Sigmoid colon (tissue), 7 donors: ENCODE measurements around the gene LAIR2. TPM values are rescaled to one million over a fixed set of nuclear protein-coding genes. Genes with fewer than 3 reads are reported as not detected.

Experiments used
- DNase-seq: peaks from one replicate; pipeline ENCODE4 v3.0.0-alpha.2; 2019
- H3K27ac ChIP-seq, 4 donors: fragments of 200-600 bp; sonication (generic); one replicate each; pipeline ENCODE4 v1.5.1; 2016 to 2019; ENCODE audit warnings: mild to moderate bottlenecking in 1 of 4
- H3K27me3 ChIP-seq, 3 donors: fragments of 200-600 bp; sonication (generic); one replicate each; pipeline ENCODE4 v1.5.1; 2019; ENCODE audit warnings: mild to moderate bottlenecking in 1 of 3
- H3K36me3 ChIP-seq, 4 donors: fragments of 200-600 bp; sonication (generic); one replicate each; pipeline ENCODE4 v1.5.1; 2016 to 2019
- H3K4me1 ChIP-seq, 4 donors: fragments of 200-600 bp; sonication (generic); one replicate each; pipeline ENCODE4 v1.5.1; 2017 to 2019
- H3K4me3 ChIP-seq, 4 donors: fragments of 200-600 bp; sonication (generic); one replicate each; pipeline ENCODE4 v1.5.1; 2017 to 2019; ENCODE audit warnings: mild to moderate bottlenecking in 2 of 4, moderate library complexity in 1 of 4
- H3K9me3 ChIP-seq, 4 donors: fragments of 200-600 bp in 3 of 4; sonication (generic) in 3 of 4; one replicate each; pipeline versions ENCODE4 v1.5.1 to v1.6.1; 2013 to 2019
- CTCF ChIP-seq, 4 experiments: fragments of 450-650 bp in 3 of 4; fragments of 200-600 bp in 1 of 4; IDR thresholded peaks; one replicate each; pipeline ENCODE4 v1.5.1; 2016 to 2019; ENCODE audit warnings: antibody characterized with exemption in 4 of 4, mild to moderate bottlenecking in 3 of 4, moderate library complexity in 2 of 4
- EP300 ChIP-seq, 4 donors: sonication (generic); formaldehyde crosslinking; IDR thresholded peaks; one replicate each; pipeline ENCODE4 v1.6.1; 2017; ENCODE audit warnings: antibody characterized with exemption in 4 of 4
- POLR2A ChIP-seq, 2 donors: fragments of 450-650 bp; IDR thresholded peaks; one replicate each; pipeline ENCODE4 v1.6.1; 2016; ENCODE audit warnings: antibody characterized with exemption in 2 of 2, mild to moderate bottlenecking in 2 of 2, moderate library complexity in 2 of 2
- POLR2AphosphoS5 ChIP-seq, 4 donors: sonication (generic); formaldehyde crosslinking; IDR thresholded peaks; one replicate each; pipeline ENCODE4 v1.6.1; 2017; ENCODE audit warnings: antibody characterized with exemption in 4 of 4
- WGBS, 2 donors: extraction: QIAGEN DNeasy Blood & Tissue Kit; methylation state at CpG; one replicate each; pipeline ENCODE4 v1.1.7; 2013; 5-methylcytosine and 5-hydroxymethylcytosine counted together
- intact Hi-C: fragments of 100-400 bp; cut with DNase I; formaldehyde crosslinking; loops from one replicate; pipeline ENCODE4 v1.15.1; 2023
- polyA plus RNA-seq, 3 donors: library from polyadenylated mRNA; stranded (reverse); fragments of 200-250 nt; gene quantifications; one replicate each; pipeline ENCODE4 v1.2.3, GENCODE V29; 2013
- small RNA-seq, 3 donors: library from RNA; depleted of rRNA; stranded (forward); fragments of <200 nt; gene quantifications; one replicate each; pipeline ENCODE3, GENCODE V24; 2016
- total RNA-seq, 4 donors: library from RNA; depleted of rRNA; stranded (reverse); fragments of >200 nt; gene quantifications; one replicate each; pipeline ENCODE4 v1.1.0, GENCODE V29; 2016
- donor health status: healthy with polysubstance abuse.
- donor health status: Bipolar disorder and iron deficiency.
- donor health status: healthy.

The LAIR2 gene
- total and polyA plus RNA-seq, 7 donors = 1.9 TPM; not detected in 6

GRCh38 chr19:54554896-54555295 lies 52.3 kb downstream of the LAIR2 start:
- no peak overlapping the region for H3K27ac ChIP-seq
- WGBS, 2 donors = 81 to 90% methylated on average over 16 of the region's 16 CpGs
- DNase-seq = no peak
- TF ChIP-seq CTCF (IDR thresholded peaks at IDR 0.05) (no peak), POLR2AphosphoS5 (IDR thresholded peaks at IDR 0.05) (no peak), EP300 (IDR thresholded peaks at IDR 0.05) (no peak), POLR2A (IDR thresholded peaks at IDR 0.05) (no peak)
- intact Hi-C loops = no loop called here
- peaks cover 0 to 6% (median 0%) of the 10 kb centered on the region in 3 donors for H3K27me3 ChIP-seq
- no peaks in the 10 kb centered on the region for H3K4me1 ChIP-seq
- no peak overlapping the region for H3K4me3 ChIP-seq
- H3K9me3 ChIP-seq = no peaks in the 10 kb centered on the region
- no peaks in the 10 kb centered on the region for H3K36me3 ChIP-seq

- DNase-seq = no peak
- WGBS, 2 donors = 68 to 84% methylated on average over 1 of the region's 1 CpG
- intact Hi-C loops = no loop called here
- Histone ChIP-seq H3K36me3 (no peaks in the 10 kb centered on the region), H3K4me3 (no peak overlapping the region), H3K27me3 (peaks cover 0 to 6% (median 0%) of the 10 kb centered on the region in 3 donors), H3K27ac (no peak overlapping the region), H3K9me3 (no peaks in the 10 kb centered on the region), H3K4me1 (no peaks in the 10 kb centered on the region)
- TF ChIP-seq POLR2AphosphoS5 (IDR thresholded peaks at IDR 0.05) = no peak
- TF ChIP-seq CTCF (IDR thresholded peaks at IDR 0.05) = no peak
- TF ChIP-seq POLR2A (IDR thresholded peaks at IDR 0.05) = no peak
- TF ChIP-seq EP300 (IDR thresholded peaks at IDR 0.05) = no peak
Observed at GRCh38 chr19:54556194-54556593, 53.6 kb downstream of the LAIR2 start.

GRCh38 chr19:54558339-54558738 lies 55.7 kb downstream of the LAIR2 start:
- no peak for TF ChIP-seq POLR2A (IDR thresholded peaks at IDR 0.05)
- TF ChIP-seq POLR2AphosphoS5 (IDR thresholded peaks at IDR 0.05) = no peak
- TF ChIP-seq CTCF (IDR thresholded peaks at IDR 0.05) = no peak
- no peak for TF ChIP-seq EP300 (IDR thresholded peaks at IDR 0.05)
- peaks cover 0 to 6% (median 0%) of the 10 kb centered on the region in 3 donors for H3K27me3 ChIP-seq
- no peaks in the 10 kb centered on the region for H3K4me1 ChIP-seq
- intact Hi-C loops = no loop called here
- no peaks in the 10 kb centered on the region for H3K9me3 ChIP-seq
- no peak for DNase-seq
- H3K27ac ChIP-seq = no peak overlapping the region
- H3K36me3 ChIP-seq = no peaks in the 10 kb centered on the region
- 38 to 52% methylated on average over 3 of the region's 3 CpGs for WGBS, 2 donors
- no peak overlapping the region for H3K4me3 ChIP-seq

Small RNAs within 50 kb of the gene (small RNA-seq; reads per million reads assigned to genes)
- gene AC245036.2 = 0 reads per million in 3 donors

Other genes starting within 250 kb of the LAIR2 start
- 10 to 100 TPM in 3 of 4 donors, 1 to 10 TPM in 1; 8.4 to 23.5 (median 11.7) TPM for gene LILRB5, start 245.6 kb upstream of the LAIR2 start, total RNA-seq
- 10 to 100 TPM in 1 of 3 donors, 1 to 10 TPM in 2; 2.2 to 27.0 (median 4.2) TPM for gene LILRB5, start 245.6 kb upstream of the LAIR2 start, polyA plus RNA-seq
- gene LILRB2, start 221.7 kb upstream of the LAIR2 start, total RNA-seq = 1 to 10 TPM; 2.5 to 5.0 (median 3.5) TPM
- 1 to 10 TPM; 2.4 to 5.9 (median 5.5) TPM for gene LILRB2, start 221.7 kb upstream of the LAIR2 start, polyA plus RNA-seq
- 1 to 10 TPM in 3 of 4 donors, not detected in 1; 2.0 to 6.7 (median 2.5) TPM for gene LILRA5, start 189.7 kb upstream of the LAIR2 start, total RNA-seq
- gene LILRA5, start 189.7 kb upstream of the LAIR2 start, polyA plus RNA-seq = 10 to 100 TPM in 1 of 3 donors, 1 to 10 TPM in 2; 5.1 to 14.6 (median 6.0) TPM
- gene LILRA4, start 163.7 kb upstream of the LAIR2 start, total RNA-seq = under 1 TPM in 1 of 4 donors, not detected in 3; 0.36 TPM
- gene LILRA4, start 163.7 kb upstream of the LAIR2 start, polyA plus RNA-seq = 1 to 10 TPM in 2 of 3 donors, under 1 TPM in 1; 0.92 to 3.9 (median 3.0) TPM
- gene LAIR1, start 137.9 kb upstream of the LAIR2 start, total RNA-seq = 10 to 100 TPM in 3 of 4 donors, 1 to 10 TPM in 1; 4.4 to 18.9 (median 14.4) TPM
- gene LAIR1, start 137.9 kb upstream of the LAIR2 start, polyA plus RNA-seq = 10 to 100 TPM in 2 of 3 donors, 1 to 10 TPM in 1; 6.6 to 34.6 (median 13.4) TPM
- 1 to 10 TPM; 2.5 to 5.4 (median 3.7) TPM for gene TTYH1, start 87.4 kb upstream of the LAIR2 start, total RNA-seq
- 1 to 10 TPM in 2 of 3 donors, under 1 TPM in 1; 0.23 to 2.2 (median 1.8) TPM for gene TTYH1, start 87.4 kb upstream of the LAIR2 start, polyA plus RNA-seq
- gene LENG8, start 53.6 kb upstream of the LAIR2 start, total RNA-seq = 100 to 1,000 TPM in 2 of 4 donors, 10 to 100 TPM in 2; 59.1 to 286 (median 107) TPM
- 100 to 1,000 TPM in 1 of 3 donors, 10 to 100 TPM in 2; 13.6 to 148 (median 18.0) TPM for gene LENG8, start 53.6 kb upstream of the LAIR2 start, polyA plus RNA-seq
- gene LENG9, start 39.1 kb upstream of the LAIR2 start, total RNA-seq = 1 to 10 TPM; 2.5 to 7.8 (median 3.6) TPM
- gene LENG9, start 39.1 kb upstream of the LAIR2 start, polyA plus RNA-seq = 10 to 100 TPM in 2 of 3 donors, 1 to 10 TPM in 1; 8.1 to 14.8 (median 13.2) TPM
- 10 to 100 TPM; 12.1 to 16.6 (median 13.1) TPM for gene CDC42EP5, start 29.5 kb upstream of the LAIR2 start, total RNA-seq
- gene CDC42EP5, start 29.5 kb upstream of the LAIR2 start, polyA plus RNA-seq = 100 to 1,000 TPM; 171 to 529 (median 348) TPM
- gene LILRA2, start 71.0 kb downstream of the LAIR2 start, total RNA-seq = 1 to 10 TPM in 3 of 4 donors, not detected in 1; 3.1 to 3.4 (median 3.2) TPM
- gene LILRA2, start 71.0 kb downstream of the LAIR2 start, polyA plus RNA-seq = 1 to 10 TPM in 2 of 3 donors, under 1 TPM in 1; 0.66 to 3.2 (median 2.4) TPM
- gene LILRA1, start 90.8 kb downstream of the LAIR2 start, total RNA-seq = 1 to 10 TPM in 2 of 4 donors, under 1 TPM in 2; 0.66 to 2.3 (median 0.91) TPM
- gene LILRA1, start 90.8 kb downstream of the LAIR2 start, polyA plus RNA-seq = under 1 TPM in 1 of 3 donors, not detected in 2; 0.54 TPM
- 1 to 10 TPM; 1.8 to 5.8 (median 3.0) TPM for gene LILRB1, start 127.7 kb downstream of the LAIR2 start, total RNA-seq
- 10 to 100 TPM in 1 of 3 donors, 1 to 10 TPM in 2; 3.7 to 11.7 (median 6.6) TPM for gene LILRB1, start 127.7 kb downstream of the LAIR2 start, polyA plus RNA-seq
- 1 to 10 TPM; 1.4 to 6.4 (median 4.3) TPM for gene LILRB4, start 160.2 kb downstream of the LAIR2 start, total RNA-seq
- 10 to 100 TPM in 2 of 3 donors, 1 to 10 TPM in 1; 3.0 to 23.8 (median 15.8) TPM for gene LILRB4, start 160.2 kb downstream of the LAIR2 start, polyA plus RNA-seq
- not detected for gene KIR3DL3, start 221.6 kb downstream of the LAIR2 start, total RNA-seq
- under 1 TPM in 1 of 3 donors, not detected in 2; 0.06 TPM for gene KIR3DL3, start 221.6 kb downstream of the LAIR2 start, polyA plus RNA-seq
- gene KIR2DL3, start 235.7 kb downstream of the LAIR2 start, total RNA-seq = not detected
- under 1 TPM in 1 of 3 donors, not detected in 2; 0.07 TPM for gene KIR2DL3, start 235.7 kb downstream of the LAIR2 start, polyA plus RNA-seq